ENCODE results near the gene RPH3AL.
"Not testable (repeated sequence)": the region's sequence is repeated elsewhere in the genome, so short reads cannot be mapped to it uniquely, and the experiment has no call there.

The RPH3AL gene

GRCh38 chr17:201257-201656 is 151.3 kb downstream of the RPH3AL start:
- ATAC-seq = not testable (repeated sequence)

GRCh38 chr17:200586-200985 is 152.0 kb downstream of the RPH3AL start:
- TF ChIP-seq RARB (CRISPR knock-in tag; IDR thresholded peaks at IDR 0.05) (no peak), ESRRG (CRISPR knock-in tag; IDR thresholded peaks at IDR 0.05) (no peak), OSR1 (CRISPR knock-in tag; IDR thresholded peaks at IDR 0.05) (no peak), GLIS3 (CRISPR knock-in tag; IDR thresholded peaks at IDR 0.05) (no peak), PPARA (CRISPR knock-in tag; IDR thresholded peaks at IDR 0.05; ENCODE audit: borderline replicate concordance) (no peak), ZNF8 (CRISPR knock-in tag; IDR thresholded peaks at IDR 0.05) (no peak), ZNF70 (CRISPR knock-in tag; IDR thresholded peaks at IDR 0.05) (no peak), TSHZ2 (CRISPR knock-in tag; IDR thresholded peaks at IDR 0.05) (no peak), TCF4 (CRISPR knock-in tag; IDR thresholded peaks at IDR 0.05; ENCODE audit: borderline replicate concordance) (no peak), ZFP3 (CRISPR knock-in tag; IDR thresholded peaks at IDR 0.05) (no peak), ZC3H10 (CRISPR knock-in tag; IDR thresholded peaks at IDR 0.05) (no peak)
- TF ChIP-seq, protein P1, sequence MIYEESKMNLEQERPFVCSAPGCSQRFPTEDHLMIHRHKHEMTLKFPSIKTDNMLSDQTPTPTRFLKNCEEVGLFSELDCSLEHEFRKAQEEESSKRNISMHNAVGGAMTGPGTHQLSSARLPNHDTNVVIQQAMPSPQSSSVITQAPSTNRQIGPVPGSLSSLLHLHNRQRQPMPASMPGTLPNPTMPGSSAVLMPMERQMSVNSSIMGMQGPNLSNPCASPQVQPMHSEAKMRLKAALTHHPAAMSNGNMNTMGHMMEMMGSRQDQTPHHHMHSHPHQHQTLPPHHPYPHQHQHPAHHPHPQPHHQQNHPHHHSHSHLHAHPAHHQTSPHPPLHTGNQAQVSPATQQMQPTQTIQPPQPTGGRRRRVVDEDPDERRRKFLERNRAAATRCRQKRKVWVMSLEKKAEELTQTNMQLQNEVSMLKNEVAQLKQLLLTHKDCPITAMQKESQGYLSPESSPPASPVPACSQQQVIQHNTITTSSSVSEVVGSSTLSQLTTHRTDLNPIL (CRISPR knock-in tag; IDR thresholded peaks at IDR 0.05; ENCODE audit: low read depth) = no peak
- no peak for ATAC-seq

DNA sequence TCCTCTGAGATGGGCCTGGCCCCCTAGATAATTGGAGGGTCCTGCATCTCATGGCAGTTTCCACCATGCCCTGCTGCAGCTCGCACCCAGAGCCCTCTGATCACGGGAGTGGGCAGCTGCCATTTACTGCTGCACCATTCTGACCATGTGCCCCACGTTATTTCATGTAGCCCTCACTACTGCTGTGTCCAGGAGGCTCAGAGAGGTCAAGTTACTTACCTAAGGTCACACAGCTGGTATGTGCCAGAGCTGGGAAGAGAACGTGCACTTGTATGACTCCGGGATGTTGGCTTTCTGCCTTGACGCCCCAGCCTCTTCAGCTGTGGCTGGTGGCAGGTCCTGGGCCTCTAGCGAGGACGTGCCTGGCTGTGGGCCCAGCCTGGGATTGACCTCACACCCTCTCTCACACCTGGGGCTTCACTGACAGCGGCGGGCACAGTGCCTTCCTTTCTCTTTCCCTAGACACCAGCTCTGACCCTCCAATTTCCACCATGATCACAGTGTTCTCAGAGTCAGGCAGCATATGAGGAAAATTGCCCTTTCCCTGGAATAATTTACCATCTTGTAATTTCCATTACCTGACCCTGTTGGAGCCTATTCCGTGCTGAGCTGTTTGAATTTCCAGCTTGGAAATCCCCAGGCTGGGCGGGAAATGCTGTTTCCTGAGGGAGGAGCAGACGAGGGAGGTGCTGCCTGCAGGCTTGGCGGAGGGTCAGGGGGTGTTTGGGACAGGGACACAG is 152.6 kb downstream of the RPH3AL start:
- ATAC-seq = no peak
- no peak for TF ChIP-seq GLIS3 (CRISPR knock-in tag; IDR thresholded peaks at IDR 0.05)
- no peak for TF ChIP-seq RARB (CRISPR knock-in tag; IDR thresholded peaks at IDR 0.05)
- no peak for TF ChIP-seq CSDC2 (CRISPR knock-in tag; IDR thresholded peaks at IDR 0.05)
- TF ChIP-seq, protein P1 (CRISPR knock-in tag; IDR thresholded peaks at IDR 0.05; ENCODE audit: low read depth) = no peak
- no peak for TF ChIP-seq BACH2 (CRISPR knock-in tag; IDR thresholded peaks at IDR 0.05; ENCODE audit: borderline replicate concordance)
- TF ChIP-seq, protein P2, sequence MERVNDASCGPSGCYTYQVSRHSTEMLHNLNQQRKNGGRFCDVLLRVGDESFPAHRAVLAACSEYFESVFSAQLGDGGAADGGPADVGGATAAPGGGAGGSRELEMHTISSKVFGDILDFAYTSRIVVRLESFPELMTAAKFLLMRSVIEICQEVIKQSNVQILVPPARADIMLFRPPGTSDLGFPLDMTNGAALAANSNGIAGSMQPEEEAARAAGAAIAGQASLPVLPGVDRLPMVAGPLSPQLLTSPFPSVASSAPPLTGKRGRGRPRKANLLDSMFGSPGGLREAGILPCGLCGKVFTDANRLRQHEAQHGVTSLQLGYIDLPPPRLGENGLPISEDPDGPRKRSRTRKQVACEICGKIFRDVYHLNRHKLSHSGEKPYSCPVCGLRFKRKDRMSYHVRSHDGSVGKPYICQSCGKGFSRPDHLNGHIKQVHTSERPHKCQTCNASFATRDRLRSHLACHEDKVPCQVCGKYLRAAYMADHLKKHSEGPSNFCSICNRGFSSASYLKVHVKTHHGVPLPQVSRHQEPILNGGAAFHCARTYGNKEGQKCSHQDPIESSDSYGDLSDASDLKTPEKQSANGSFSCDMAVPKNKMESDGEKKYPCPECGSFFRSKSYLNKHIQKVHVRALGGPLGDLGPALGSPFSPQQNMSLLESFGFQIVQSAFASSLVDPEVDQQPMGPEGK (CRISPR knock-in tag; IDR thresholded peaks at IDR 0.05; ENCODE audit: borderline replicate concordance) = no peak
- no peak for TF ChIP-seq ZNF70 (CRISPR knock-in tag; IDR thresholded peaks at IDR 0.05)
- no peak for TF ChIP-seq TOX (CRISPR knock-in tag; IDR thresholded peaks at IDR 0.05; ENCODE audit: borderline replicate concordance)
- no peak for TF ChIP-seq TSHZ2 (CRISPR knock-in tag; IDR thresholded peaks at IDR 0.05)
- no peak for TF ChIP-seq ARNTL (CRISPR knock-in tag; IDR thresholded peaks at IDR 0.05; ENCODE audit: borderline replicate concordance, low read depth)
- no peak for TF ChIP-seq TCF4 (CRISPR knock-in tag; IDR thresholded peaks at IDR 0.05; ENCODE audit: borderline replicate concordance)
- no peak for TF ChIP-seq ZC3H10 (CRISPR knock-in tag; IDR thresholded peaks at IDR 0.05)
- TF ChIP-seq ESRRG (CRISPR knock-in tag; IDR thresholded peaks at IDR 0.05) = no peak
- no peak for TF ChIP-seq ZNF8 (CRISPR knock-in tag; IDR thresholded peaks at IDR 0.05)
- TF ChIP-seq, protein P3, sequence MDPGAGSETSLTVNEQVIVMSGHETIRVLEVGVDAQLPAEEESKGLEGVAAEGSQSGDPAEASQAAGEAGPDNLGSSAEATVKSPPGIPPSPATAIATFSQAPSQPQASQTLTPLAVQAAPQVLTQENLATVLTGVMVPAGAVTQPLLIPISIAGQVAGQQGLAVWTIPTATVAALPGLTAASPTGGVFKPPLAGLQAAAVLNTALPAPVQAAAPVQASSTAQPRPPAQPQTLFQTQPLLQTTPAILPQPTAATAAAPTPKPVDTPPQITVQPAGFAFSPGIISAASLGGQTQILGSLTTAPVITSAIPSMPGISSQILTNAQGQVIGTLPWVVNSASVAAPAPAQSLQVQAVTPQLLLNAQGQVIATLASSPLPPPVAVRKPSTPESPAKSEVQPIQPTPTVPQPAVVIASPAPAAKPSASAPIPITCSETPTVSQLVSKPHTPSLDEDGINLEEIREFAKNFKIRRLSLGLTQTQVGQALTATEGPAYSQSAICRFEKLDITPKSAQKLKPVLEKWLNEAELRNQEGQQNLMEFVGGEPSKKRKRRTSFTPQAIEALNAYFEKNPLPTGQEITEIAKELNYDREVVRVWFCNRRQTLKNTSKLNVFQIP (CRISPR knock-in tag; IDR thresholded peaks at IDR 0.05; ENCODE audit: borderline replicate concordance, low read depth) = no peak
- TF ChIP-seq ZNF565 (CRISPR knock-in tag; conservative IDR thresholded peaks at IDR 0.05; ENCODE audit: low read depth) = no peak
- no peak for TF ChIP-seq OSR1 (CRISPR knock-in tag; IDR thresholded peaks at IDR 0.05)
- TF ChIP-seq ZFP30 (CRISPR knock-in tag; IDR thresholded peaks at IDR 0.05) = no peak
- TF ChIP-seq, protein P4, sequence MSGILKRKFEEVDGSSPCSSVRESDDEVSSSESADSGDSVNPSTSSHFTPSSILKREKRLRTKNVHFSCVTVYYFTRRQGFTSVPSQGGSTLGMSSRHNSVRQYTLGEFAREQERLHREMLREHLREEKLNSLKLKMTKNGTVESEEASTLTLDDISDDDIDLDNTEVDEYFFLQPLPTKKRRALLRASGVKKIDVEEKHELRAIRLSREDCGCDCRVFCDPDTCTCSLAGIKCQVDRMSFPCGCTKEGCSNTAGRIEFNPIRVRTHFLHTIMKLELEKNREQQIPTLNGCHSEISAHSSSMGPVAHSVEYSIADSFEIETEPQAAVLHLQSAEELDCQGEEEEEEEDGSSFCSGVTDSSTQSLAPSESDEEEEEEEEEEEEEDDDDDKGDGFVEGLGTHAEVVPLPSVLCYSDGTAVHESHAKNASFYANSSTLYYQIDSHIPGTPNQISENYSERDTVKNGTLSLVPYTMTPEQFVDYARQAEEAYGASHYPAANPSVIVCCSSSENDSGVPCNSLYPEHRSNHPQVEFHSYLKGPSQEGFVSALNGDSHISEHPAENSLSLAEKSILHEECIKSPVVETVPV (CRISPR knock-in tag; IDR thresholded peaks at IDR 0.05) = no peak
